M059J (cell line): Measurements from ENCODE around the gene AUTS2. TPM values are rescaled to one million over a fixed set of nuclear protein-coding genes. Genes with fewer than 3 reads are reported as not detected.

Experiments
- DNase-seq: peaks from one replicate; pipeline ENCODE4 v3.0.0-alpha.2; 2012; ENCODE audit warnings: low read depth
- total RNA-seq: library from RNA; depleted of rRNA; stranded (reverse); fragments of >200 nt; shearing (Covaris generic); gene quantifications from 2 replicates; pipeline ENCODE4 v1.2.3, GENCODE V29; 2014

The AUTS2 gene
- total RNA-seq, 1 experiment from 2014 or later = 6.9 TPM

DNA sequence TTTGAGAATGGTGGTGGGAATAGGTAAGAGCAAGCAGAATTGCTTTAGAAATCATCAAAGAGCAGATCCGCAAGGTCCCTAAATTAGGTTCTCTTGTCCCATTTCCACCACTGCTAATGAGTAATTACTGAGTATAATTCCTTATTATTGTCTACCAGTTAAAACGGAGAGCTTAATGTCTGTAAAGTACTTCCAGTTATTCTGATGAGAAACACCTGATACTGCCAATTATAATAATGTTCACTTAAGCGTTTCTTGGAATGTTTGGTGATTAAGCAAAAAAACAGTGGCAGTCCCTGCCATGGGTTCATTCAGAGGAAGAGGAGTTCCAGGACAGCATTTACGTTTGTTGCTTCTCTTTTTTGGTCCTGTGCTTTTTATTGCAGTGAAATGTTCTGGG is 1175.1 kb downstream of the AUTS2 start:
- DNase-seq = no peak

DNA sequence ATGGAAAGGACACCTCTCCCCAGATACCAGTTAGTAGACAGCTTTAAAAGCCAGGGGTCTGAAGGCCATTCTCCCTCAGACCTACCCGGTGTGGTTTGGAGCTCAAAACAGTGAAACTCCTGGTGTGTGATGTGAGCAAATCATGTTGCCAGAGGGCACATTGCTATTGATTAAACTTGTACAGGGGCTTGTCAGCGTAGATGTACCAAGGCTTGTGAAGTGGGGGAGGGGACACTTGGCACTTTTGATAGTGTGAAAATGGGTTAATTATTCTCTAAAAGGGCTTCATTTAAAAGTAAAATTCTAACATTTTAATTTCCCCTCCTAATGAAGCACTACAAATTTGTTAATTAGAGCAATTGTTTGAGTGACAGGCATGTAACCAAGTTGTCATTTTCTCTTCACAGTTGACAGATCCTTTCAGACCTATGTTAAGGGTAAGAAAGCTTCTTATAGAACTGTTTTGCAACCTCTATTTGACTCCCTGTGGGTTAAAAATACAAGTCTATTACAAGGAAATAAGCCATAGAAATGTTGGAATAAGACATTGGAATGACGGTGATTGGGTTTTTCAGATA is 1176.8 kb downstream of the AUTS2 start:
- DNase-seq = no peak

DNA sequence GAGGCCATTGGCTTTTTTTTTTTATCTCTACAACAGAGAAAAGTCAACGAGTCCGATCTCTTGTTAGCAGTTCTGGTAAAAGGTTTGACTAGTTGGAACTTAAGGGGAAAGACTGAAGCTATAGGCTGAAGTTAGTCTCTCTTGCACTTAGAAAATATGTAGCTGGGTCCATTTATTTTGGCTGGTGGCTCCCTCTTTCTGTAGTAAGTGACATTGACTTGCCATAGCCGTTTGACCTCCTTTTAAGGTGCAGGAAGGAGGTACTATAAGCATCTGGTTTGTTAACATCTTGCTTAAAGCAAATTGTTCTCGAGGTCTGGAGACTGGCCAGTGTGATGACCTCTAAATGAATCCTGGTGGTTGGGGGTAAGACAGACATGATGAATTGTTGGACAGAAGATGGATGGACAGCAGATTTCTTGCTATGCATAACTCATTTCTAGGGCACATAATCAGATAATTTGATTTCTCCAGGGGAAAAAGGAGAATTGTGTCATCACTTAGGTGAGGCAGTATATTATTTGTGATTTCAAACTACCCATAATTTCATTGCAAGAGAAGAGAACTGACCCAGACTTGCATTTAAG is 1177.4 kb downstream of the AUTS2 start:
- peak; percentile 38 for DNase-seq

DNA sequence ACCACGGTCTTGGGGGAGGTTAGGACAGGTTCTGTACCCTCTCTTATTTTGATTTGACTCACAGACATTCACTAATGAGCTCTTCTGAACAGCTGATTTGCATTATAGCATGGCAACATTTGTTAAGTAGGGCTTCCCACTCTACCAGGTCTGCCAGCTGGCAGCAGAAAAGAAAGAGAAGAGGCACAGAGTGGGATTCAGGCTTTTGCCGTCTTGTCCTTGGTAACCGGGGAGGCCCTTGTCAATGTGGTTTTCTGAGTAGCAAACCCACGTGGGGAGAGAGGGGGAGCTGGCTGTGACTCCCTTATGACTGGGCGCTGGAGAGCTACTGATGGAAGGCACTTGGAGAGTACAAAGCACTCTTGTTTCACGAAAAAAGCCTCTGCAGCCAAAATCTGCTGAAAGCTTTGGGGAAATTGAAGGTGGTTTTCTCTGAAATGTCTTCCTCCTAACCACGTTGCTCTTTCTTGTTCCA is 1178.4 kb downstream of the AUTS2 start:
- no peak for DNase-seq

DNA sequence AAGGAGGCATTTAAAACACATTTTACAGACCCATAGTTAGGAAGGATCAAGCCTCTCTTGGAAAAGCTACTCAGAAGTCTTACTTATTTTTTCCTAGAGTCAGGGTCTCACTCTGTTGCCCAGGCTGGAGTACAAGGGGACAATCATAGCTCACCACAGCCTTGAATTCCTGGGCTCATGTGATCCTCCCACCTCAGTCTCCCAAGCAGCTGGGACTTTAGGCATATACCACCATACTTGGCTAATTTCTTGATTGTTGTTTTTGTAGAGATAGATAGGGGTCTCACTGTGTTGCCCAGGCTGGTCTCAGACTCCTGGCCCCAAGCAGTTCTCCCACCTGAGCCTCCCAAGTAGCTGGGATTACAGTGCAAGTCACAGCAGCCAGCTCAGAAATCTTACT is 1179.0 kb downstream of the AUTS2 start:
- DNase-seq = no peak

DNA sequence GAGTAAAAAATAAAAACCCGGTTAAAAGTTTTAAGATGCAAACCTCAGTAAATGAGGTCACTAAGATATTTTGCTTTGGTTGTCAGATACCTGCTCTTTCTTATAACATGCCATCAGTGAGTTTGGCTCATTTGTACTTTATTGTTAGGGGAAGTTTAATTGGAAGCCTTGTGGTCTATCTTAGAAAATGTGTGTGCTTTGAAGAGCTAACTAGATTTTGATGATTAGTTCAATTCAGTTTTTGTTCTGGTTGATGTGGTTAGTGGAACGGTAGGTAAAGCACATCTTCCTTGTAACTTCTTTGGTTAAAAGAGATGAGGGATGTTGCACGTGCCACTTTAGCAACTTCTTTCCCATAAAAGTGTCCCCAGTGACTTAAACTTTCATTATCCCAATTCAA is 1180.3 kb downstream of the AUTS2 start:
- DNase-seq = no peak

DNA sequence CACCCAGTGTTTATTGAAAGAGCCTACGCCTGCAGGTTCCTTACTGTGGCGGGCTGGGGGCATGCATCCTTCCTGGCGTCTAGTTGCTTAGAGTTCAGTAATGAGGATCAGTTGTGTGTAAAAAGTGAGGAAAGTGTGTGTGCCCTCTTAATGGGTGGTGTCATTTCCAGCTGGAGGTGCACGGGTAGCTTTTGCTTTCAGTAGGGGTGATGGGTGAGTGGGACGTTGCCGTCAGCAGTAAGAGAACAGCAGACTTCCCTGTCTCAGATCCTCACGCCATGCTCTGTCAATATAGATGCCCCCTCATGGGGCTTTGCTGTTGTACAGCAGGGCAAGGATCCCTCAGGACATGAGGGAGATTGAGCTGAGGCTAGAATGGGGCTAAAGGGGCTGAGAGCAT is 1181.0 kb downstream of the AUTS2 start:
- no peak for DNase-seq

DNA sequence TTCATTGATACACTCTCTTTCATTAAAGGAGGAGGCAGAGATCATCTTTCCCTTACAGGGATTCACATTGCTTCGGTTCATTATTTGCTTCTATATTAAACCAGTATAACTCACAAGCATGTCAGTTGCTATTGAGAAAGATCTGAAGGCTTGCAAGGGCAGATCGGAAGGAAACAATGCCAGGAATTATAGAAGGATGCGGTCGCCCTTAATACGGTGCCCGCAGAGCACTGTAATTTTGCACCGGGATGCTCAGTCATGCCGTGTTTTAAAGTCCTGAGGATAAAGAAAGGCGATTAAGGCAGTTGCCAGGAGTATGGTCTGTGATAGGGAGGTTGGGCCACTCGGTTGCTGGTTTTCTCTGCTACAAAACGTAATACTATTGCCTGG is 1183.6 kb downstream of the AUTS2 start:
- DNase-seq = no peak

DNA sequence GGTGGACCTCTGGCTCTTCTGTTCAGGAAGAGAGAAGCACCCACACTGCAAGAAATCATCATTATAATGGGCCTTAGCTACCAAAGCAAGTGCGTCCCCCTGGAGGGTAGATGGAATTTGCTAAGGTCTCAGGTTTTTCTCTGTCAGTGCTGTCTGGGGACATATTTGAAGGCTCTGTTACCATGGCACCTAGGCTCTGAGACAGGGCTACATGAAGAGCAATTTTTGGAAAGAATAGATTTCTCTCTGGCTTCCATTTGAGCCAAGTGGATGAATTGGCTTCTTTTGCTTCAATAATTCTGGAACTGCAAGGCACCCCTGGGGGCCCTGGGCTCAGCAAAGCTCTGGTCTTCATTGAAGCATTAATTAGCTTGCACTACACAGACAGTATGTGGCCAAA is 1184.5 kb downstream of the AUTS2 start:
- DNase-seq = no peak

DNA sequence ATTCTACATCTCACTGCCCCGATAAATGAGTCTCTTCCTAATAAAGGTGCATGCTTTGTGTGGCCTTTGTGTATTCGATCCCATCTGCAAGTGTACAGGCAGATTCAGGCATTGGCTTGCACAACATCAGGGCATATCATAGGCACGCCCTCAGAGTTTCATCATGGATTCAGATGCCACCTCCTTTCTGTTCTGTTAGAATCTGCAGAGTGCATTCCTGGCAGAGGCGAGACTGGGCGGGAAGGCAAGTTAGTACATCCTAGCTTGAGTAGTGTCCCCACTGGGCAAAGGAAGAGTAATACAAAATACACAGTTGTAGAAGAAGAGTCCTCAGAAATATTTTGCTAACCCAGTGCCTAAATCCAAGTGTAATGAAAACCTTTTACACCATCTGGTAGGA is 1187.2 kb downstream of the AUTS2 start:
- no peak for DNase-seq

DNA sequence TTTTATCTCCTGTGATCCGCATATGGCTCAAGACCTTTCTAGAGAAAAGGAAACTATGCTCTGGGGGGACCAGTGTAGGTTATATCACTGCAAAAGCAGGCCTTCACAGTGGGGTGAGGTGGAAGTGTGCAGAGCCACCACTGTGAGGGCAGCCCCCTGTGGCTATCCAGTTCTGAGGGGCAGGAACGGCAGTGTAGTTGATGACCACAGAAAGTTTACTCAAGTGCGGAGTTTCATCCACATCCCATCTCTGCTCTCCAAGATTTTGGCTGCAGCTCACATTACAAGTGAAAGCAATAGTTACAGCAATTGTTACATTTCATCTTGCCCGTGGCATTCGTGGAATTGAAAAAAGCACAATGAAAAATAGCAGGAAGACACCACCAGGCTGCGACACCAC is 1187.8 kb downstream of the AUTS2 start:
- no peak for DNase-seq

DNA sequence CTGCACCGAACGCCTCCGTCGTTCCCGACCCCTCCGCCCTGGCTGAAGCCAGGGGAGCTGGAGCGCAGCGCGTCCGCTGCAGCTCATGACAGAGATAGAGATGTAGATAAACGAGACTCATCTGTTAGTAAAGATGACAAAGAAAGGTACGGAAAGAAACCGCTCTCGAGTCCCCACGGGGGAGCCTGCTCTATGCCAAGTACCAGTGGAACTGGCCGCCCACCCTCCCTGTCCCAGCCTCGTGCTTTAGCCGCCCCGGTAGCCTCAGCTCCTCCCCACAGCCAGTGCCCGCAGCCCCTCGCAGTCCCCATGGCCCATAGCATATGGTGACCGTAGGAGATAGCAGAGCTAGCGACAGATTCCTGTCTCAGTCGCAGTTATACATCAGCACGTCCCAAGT is 1189.0 kb downstream of the AUTS2 start:
- no peak for DNase-seq

DNA sequence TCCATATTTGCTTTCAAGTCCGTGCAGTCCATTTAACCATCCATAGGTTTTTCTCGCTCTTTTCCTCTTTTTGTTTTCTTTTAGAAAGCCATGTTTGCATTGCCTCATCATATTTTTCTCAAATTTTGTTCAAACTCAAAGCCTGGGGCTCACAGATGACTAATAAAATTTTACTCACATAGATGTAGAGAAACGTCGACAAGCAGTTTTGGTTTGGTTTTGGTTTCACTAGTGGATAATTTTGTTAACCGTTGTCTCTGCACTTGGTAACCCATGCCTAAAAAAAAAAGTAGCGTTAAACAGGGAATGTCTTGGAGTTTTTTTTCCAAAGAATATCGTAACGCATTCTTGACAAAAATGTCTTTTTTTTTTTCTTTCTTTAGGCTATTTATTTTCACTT is 1189.5 kb downstream of the AUTS2 start:
- DNase-seq = peak; percentile 8

DNA sequence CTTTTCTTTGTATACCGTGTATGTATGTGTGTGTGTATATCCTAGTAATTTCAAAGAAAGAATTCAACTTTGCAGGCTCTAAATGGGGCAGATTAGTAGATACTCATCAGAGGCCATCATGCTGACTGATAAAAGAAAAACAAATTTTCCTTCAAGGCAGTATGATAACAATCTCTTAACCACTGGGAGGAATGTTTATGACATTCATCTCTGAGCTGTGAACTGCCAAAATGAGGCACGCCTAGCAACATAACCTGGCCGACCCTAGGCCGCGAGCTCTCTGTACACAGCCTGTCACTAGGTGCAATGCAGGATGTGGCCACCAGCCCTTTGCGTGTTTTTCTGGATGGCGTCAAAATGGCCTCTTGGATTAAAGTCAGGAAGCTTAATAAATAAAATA is 1190.0 kb downstream of the AUTS2 start:
- peak; percentile 71 for DNase-seq

DNA sequence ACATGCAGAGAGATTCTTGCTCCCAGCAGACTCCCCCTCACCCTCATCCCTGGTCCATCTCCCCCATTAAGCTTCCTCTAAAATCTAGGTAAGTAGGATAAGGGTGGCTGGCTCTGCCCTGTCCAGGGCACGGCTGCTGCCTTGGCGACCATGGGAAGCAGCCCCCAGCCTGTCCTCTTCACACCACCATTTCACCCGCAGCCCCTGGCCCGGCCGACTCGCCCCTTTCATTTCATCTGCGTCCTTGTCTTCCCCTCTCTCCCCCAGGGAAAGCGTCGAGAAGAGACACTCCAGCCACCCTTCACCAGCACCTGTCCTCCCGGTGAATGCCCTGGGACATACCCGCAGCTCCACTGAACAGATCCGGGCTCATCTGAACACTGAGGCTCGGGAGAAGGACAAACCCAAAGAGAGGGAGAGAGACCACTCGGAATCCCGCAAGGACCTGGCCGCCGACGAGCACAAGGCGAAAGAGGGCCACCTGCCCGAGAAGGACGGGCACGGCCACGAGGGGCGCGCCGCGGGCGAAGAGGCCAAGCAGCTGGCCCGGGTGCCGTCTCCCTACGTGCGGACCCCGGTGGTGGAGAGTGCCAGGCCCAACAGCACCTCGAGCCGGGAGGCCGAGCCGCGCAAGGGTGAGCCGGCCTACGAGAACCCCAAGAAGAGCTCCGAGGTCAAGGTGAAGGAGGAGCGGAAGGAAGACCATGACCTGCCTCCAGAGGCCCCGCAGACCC is 1191.4 kb downstream of the AUTS2 start:
- DNase-seq = no peak

DNA sequence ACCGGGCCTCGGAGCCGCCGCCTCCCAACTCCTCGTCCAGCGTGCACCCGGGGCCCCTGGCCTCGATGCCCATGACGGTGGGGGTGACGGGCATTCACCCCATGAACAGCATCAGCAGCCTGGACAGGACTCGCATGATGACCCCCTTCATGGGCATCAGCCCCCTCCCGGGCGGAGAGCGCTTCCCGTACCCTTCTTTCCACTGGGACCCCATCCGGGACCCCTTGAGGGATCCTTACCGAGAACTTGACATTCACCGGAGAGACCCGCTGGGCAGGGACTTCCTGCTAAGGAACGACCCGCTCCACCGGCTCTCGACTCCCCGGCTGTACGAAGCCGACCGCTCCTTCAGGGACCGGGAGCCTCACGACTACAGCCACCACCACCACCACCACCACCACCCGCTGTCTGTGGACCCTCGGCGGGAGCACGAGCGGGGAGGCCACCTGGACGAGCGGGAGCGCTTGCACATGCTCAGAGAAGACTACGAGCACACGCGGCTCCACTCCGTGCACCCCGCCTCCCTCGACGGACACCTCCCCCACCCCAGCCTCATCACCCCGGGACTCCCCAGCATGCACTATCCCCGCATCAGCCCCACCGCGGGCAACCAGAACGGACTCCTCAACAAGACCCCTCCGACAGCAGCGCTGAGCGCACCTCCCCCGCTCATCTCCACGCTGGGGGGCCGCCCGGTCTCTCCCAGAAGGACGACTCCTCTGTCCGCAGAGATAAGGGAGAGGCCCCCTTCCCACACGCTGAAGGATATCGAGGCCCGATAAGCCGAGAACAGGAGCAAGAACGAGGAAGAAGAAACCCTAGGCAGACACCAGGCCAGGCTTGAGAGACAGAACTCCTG is 1192.2 kb downstream of the AUTS2 start:
- DNase-seq = no peak

DNA sequence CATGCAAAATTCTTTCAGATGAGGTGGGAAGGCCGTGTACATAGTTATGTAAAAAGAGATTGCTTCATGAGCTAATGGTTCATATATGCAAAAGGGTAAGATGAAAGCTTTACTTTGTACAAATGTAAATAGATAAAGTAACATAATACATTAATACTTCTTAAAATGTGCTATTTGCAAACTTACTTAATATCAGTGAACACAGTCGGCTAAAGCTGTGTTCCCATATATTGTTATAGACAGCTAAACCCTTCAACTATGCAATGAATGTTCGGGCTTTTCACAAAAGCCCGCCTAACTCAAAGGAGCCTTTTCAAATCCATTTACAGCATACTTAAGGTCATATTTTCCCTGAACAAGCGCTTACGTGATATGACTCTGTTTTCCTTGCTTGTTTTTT is 1193.1 kb downstream of the AUTS2 start:
- DNase-seq = no peak

DNA sequence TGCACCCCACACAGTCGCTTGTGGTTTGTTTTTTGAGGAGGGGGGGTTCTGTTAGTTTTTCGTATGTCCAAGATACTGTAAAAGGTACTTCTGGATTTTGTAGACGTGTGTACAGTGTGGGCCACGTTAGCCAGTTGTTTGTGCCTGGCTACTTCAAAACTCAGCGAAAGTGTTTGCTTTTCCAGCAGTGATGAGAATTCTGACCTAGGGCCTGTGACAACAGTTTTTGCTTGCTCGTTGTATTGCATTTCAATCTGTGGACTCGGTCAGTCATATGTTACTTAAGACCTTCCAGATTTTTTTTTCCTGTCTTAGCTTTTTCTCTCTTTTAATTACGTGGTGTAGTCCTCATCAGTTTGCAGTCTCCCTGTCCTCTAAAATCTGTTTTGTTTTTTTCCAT is 1194.8 kb downstream of the AUTS2 start:
- no peak for DNase-seq

DNA sequence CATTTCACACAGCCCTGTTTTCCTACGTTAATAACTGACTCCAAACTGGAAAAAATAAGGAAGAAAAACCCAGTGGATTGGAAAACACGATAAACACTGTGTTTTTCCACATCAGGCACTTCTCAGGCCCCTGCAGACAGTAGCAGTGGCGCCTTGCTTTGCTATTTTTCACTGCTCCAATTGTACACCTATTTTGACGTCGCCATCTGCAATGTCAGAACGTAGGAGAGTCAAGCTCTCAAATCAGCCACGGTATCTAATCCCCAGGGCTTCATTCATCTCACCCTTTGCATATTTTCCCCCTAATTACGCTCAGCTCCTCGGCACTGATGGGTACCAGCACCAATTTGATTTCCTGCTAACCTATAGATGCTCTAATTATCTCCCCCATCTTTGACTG is 1195.5 kb downstream of the AUTS2 start:
- no peak for DNase-seq

DNA sequence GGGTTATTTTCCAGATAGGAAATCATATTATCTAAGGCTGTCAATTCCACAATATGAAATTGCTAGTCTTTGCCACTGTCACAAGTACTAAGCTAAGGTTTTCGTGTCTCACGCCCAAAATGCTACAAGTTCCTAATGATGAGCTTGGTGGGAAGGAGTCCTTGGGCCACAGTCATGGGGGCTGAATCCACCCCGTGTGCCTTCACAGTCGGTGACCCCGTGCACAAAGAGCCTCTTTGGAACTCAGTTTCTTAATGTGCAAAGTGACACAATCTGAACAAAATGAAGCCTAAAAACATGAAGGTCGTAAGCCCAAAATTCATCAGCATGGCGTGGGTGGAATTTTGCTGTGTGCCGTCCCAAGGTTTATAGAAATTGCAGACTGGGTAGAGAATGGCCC is 1196.7 kb downstream of the AUTS2 start:
- no peak for DNase-seq

DNA sequence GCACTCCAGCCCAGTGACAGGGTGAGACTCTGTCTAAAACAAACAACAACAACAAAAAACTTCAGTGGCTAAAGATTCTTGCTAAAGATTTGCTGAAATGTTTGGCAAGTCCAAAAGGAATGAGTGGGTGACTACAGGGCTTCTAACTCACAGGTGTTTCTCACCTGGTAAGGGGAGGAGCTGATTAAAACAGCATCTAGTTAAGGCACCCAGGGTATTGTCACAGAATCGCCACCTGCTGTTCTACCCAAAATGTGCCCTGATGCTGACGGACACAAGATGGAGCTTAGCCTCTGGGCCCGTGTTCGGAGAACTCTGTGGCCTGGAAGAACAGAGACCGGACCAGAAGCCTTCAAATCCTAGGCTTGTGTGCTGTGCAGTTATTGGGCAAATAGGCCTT is 1197.7 kb downstream of the AUTS2 start:
- no peak for DNase-seq

DNA sequence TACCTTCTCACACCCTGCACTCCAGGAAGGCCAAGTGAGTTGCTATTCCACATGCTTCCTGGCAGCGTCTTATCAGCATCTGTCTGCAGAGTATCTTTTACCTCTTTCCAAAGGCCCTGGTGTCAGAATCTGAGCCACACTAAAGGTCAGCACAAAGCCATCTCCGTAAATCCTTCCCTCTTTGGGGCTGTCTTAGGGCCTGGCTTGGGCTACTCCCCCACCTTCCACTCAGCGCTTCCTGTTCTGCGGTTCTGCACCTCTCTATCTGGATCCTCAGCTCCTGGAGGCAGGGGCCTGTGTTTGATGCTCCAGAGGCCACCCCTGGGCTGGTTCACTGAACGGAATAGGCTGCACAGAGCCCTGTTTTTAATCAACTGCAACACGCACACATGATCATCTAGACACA is 1198.8 kb downstream of the AUTS2 start:
- no peak for DNase-seq
